Right lobe of liver (tissue), 6 donors: Measurements from ENCODE around the gene USP48. TPM values are rescaled to one million over a fixed set of nuclear protein-coding genes. Genes with fewer than 3 reads are reported as not detected.
"Not testable (repeated sequence)": the region's sequence is repeated elsewhere in the genome, so short reads cannot be mapped to it uniquely, and the experiment has no call there.

Source experiments
- ATAC-seq, 4 donors: fragments of 200-7000 bp; cut with Tn5 transposase; one replicate each; pipeline ENCODE4 v1.9.1; 2020; ENCODE audit warnings: mild to moderate bottlenecking in 4 of 4, moderate library complexity in 4 of 4
- DNase-seq, 3 donors: peaks; one replicate each; pipeline ENCODE4 v3.0.0-alpha.2; 2020
- H3K27ac ChIP-seq, 3 donors: fragments of 200-600 bp; one replicate each; pipeline ENCODE4 v1.8.0; 2022
- H3K27me3 ChIP-seq, 2 donors: fragments of 200-600 bp; one replicate each; pipeline ENCODE4 v1.8.0; 2022
- H3K36me3 ChIP-seq, 4 donors: fragments of 200-600 bp; sonication (generic) in 1 of 4; one replicate each; pipeline versions ENCODE4 v1.5.1 to v1.8.0; 2017 to 2022; ENCODE audit warnings: control low read depth in 1 of 4
- H3K4me1 ChIP-seq, 4 donors: fragments of 200-600 bp; sonication (generic) in 1 of 4; one replicate each; pipeline versions ENCODE4 v1.5.1 to v1.8.0; 2017 to 2022; ENCODE audit warnings: control low read depth in 1 of 4
- H3K4me3 ChIP-seq, 3 donors: fragments of 200-600 bp; one replicate each; pipeline ENCODE4 v1.8.0; 2022
- H3K9me3 ChIP-seq, 4 donors: fragments of 200-600 bp; sonication (generic) in 1 of 4; one replicate each; pipeline versions ENCODE4 v1.5.1 to v1.8.0; 2017 to 2022; ENCODE audit warnings: control low read depth in 1 of 4
- CTCF ChIP-seq, 4 donors: fragments of 200-600 bp in 3 of 4; fragments of 450-650 bp in 1 of 4; IDR thresholded peaks; one replicate each; pipeline versions ENCODE4 v1.5.1 to v1.8.0; 2016 to 2022; ENCODE audit warnings: antibody characterized with exemption in 4 of 4, mild to moderate bottlenecking in 2 of 4
- POLR2A ChIP-seq: fragments of 450-650 bp; IDR thresholded peaks from one replicate; pipeline ENCODE4 v1.6.1; 2017; ENCODE audit warnings: antibody characterized with exemption, mild to moderate bottlenecking
- WGBS: methylation state at CpG from one replicate; pipeline ENCODE4 v1.1.6; 2018; ENCODE audit warnings: low coverage, low lambda C conversion rate; ENCODE audit not compliant: insufficient coverage; ENCODE audit errors: missing lambda C conversion rate; 5-methylcytosine and 5-hydroxymethylcytosine counted together
- intact Hi-C, 2 donors: fragments of 100-400 bp; cut with DNase I; formaldehyde crosslinking; loops; one replicate each; pipeline versions ENCODE4 v1.11.2 to v1.14.1; 2022
- total RNA-seq, 6 experiments: library from RNA; depleted of rRNA in 2 of 6; stranded (reverse); fragments of >200 nt in 2 of 6; fragmentation: NEBNext Ultra II Directional in 3 of 6; extraction: Animal tissue kit (Norgen Biotek cat#: 25700) in 3 of 6; gene quantifications; one replicate each; pipeline versions ENCODE4 v1.1.0 to v1.2.4, GENCODE V29; 2016 to 2023
- donor health status: DM: no; HTN: yes; CAD: no.
- donor health status: DM: no; HTN: no; CAD: no.
- donor health status: DM: no; HTN: no; CAD: no.
- donor health status: DM: no; HTN: yes; CAD: no.
- donor health status: DM: no; HTN: yes; CAD: no.

The USP48 gene
- total RNA-seq, 6 experiments from 2014 or later = 21.3 to 24.5 (median 22.8) TPM

- WGBS = 82% methylated on average over 9 of the region's 9 CpGs
- H3K4me3 ChIP-seq = no peak overlapping the region
- H3K27ac ChIP-seq = no peak overlapping the region
- H3K36me3 ChIP-seq = peaks cover 0 to 19% (median 4%) of the 10 kb centered on the region in 4 donors
- no peaks in the 10 kb centered on the region for H3K27me3 ChIP-seq
- H3K4me1 ChIP-seq = no peaks in the 10 kb centered on the region
- TF ChIP-seq POLR2A = no peak
- TF ChIP-seq CTCF (IDR thresholded peaks at IDR 0.05) = no peak
- H3K9me3 ChIP-seq = no peaks in the 10 kb centered on the region
- DNase-seq (no peak), ATAC-seq (no peak)
- intact Hi-C loops = no loop called here
These were observed 101.5 kb downstream of the USP48 start for GRCh38 chr1:21681426-21681825.

- Histone ChIP-seq H3K36me3 (peaks cover 0 to 16% (median 1%) of the 10 kb centered on the region in 4 donors), H3K9me3 (no peaks in the 10 kb centered on the region), H3K4me1 (no peaks in the 10 kb centered on the region), H3K27me3 (no peaks in the 10 kb centered on the region), H3K27ac (no peak overlapping the region), H3K4me3 (no peak overlapping the region)
- no peak for ATAC-seq
- intact Hi-C loops = no loop called here
- no peak for TF ChIP-seq POLR2A
- TF ChIP-seq CTCF (IDR thresholded peaks at IDR 0.05) = no peak
- WGBS = 87% methylated on average over 3 of the region's 3 CpGs
- DNase-seq = no peak
These were observed 102.0 kb downstream of the USP48 start for GRCh38 chr1:21680918-21681317.

GRCh38 chr1:21680381-21680780 is 102.6 kb downstream of the USP48 start:
- H3K27me3 ChIP-seq = no peaks in the 10 kb centered on the region
- H3K9me3 ChIP-seq = no peaks in the 10 kb centered on the region
- no peak for DNase-seq
- H3K27ac ChIP-seq = no peak overlapping the region
- ATAC-seq = no peak
- TF ChIP-seq CTCF (IDR thresholded peaks at IDR 0.05) = no peak
- no peak for TF ChIP-seq POLR2A
- peaks cover 0 to 16% (median 1%) of the 10 kb centered on the region in 4 donors for H3K36me3 ChIP-seq
- WGBS = 100% methylated on average over 1 of the region's 1 CpG
- intact Hi-C loops = no loop called here
- no peaks in the 10 kb centered on the region for H3K4me1 ChIP-seq
- H3K4me3 ChIP-seq = no peak overlapping the region

DNA sequence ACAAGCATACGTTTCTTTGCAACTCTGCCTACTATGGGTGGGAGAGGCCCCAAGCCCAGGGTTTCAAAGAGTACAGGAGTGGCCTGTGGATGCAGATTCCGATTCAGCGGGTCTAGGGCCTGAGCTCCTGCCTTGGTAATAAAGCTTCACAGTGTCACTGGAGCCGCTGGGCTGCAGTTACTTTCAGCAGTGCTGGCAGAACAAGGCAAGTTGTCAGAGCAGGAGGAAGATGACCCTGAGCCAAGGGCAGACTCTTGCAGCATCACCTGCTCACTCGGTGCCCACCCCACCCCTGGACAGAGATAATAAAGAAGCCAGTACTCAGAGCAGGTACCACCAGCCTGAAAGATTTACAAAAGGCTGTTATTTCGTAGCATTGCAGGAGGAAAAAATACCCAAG is 105.8 kb downstream of the USP48 start:
- no peak for ATAC-seq
- no peak overlapping the region for H3K4me3 ChIP-seq
- intact Hi-C loops = no loop called here
- H3K9me3 ChIP-seq = no peaks in the 10 kb centered on the region
- no peak overlapping the region for H3K27ac ChIP-seq
- TF ChIP-seq POLR2A = no peak
- TF ChIP-seq CTCF (IDR thresholded peaks at IDR 0.05) = no peak
- peaks cover 0 to 16% (median 1%) of the 10 kb centered on the region in 4 donors for H3K36me3 ChIP-seq
- H3K27me3 ChIP-seq = no peaks in the 10 kb centered on the region
- peaks cover 0 to 15% (median 6%) of the 10 kb centered on the region in 4 donors for H3K4me1 ChIP-seq
- no peak for DNase-seq
- 91% methylated on average over 5 of the region's 6 CpGs for WGBS

DNA sequence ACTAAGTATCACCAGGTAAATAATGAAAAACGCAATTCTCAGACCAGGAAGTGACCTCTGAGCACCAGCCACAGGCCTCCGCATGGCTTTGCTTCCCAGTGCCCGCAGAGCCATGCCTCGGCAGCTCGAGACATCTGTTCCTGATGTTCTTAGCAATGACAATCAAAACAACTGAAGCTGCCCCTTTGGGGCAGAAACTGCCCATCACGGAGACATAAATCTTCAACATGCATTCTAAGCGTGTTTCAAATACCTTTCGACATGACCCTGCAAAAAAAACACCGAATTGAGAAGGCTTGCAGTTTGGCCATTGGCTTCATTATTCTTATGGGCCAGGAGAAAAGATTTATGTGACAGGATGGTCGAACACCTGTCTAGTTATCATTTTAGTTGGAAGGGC is 108.0 kb downstream of the USP48 start:
- Histone ChIP-seq H3K4me1 (peaks cover 0 to 15% (median 7%) of the 10 kb centered on the region in 4 donors), H3K27ac (no peak overlapping the region), H3K27me3 (no peaks in the 10 kb centered on the region), H3K4me3 (no peak overlapping the region), H3K9me3 (no peaks in the 10 kb centered on the region), H3K36me3 (peaks cover 0 to 10% (median 0%) of the 10 kb centered on the region in 4 donors)
- 87% methylated on average over 10 of the region's 10 CpGs for WGBS
- ATAC-seq (no peak), DNase-seq (no peak)
- TF ChIP-seq POLR2A (no peak), CTCF (IDR thresholded peaks at IDR 0.05) (no peak)
- intact Hi-C loops = no loop called here

DNA sequence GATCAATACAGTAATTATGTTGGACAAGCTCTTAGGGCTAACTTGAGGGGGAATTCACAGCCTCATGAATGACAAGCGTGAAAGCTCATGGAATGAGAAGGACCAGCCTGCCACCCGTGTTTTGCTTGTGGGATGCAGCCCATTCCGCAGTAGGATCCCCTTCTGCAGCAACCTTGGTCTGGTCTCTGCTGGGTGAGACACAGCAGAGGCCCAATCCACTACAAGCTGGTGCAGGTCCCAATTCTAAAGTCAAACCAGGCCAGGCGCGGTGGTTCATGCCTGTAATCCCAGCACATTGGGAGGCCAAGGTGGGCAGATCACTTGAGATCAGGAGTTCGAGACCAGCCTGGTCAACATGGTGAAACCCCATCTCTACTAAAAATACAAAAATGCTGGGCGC is 109.1 kb downstream of the USP48 start:
- intact Hi-C loops, H3K27me3 ChIP-seq, DNase-seq, H3K27ac ChIP-seq, H3K36me3 ChIP-seq, H3K9me3 ChIP-seq, ATAC-seq, H3K4me3 ChIP-seq: not testable (repeated sequence)
- whole genome bisulfite sequencing = 86% methylated on average over 4 of the region's 7 CpGs
- H3K4me1 ChIP-seq = peaks cover 0 to 25% (median 8%) of the 10 kb centered on the region in 4 donors
